Endometrial microvascular endothelial cells (primary cell): ENCODE results near the gene SAPCD2. TPM values are rescaled to one million over a fixed set of nuclear protein-coding genes. Genes with fewer than 3 reads are reported as not detected.
"Not testable (repeated sequence)": the region's sequence is repeated elsewhere in the genome, so short reads cannot be mapped to it uniquely, and the experiment has no call there.

Experiments used
- in situ Hi-C: cut with HindIII; loops from 2 replicates; pipeline ENCODE4 v1.10.0; 2017; ENCODE audit warnings: low sequenced_read_pairs, low pct_unique_long_range_greater_than_20kb; ENCODE audit errors: inconsistent ontology term
- total RNA-seq: library from RNA; depleted of rRNA; stranded (reverse); fragments of >200 nt; gene quantifications from one replicate; pipeline ENCODE4 v1.2.3, GENCODE V29; 2015; ENCODE audit errors: inconsistent ontology term

SAPCD2 gene
- total RNA-seq, 1 donor from 2014 or later: 38.5 TPM

DNA sequence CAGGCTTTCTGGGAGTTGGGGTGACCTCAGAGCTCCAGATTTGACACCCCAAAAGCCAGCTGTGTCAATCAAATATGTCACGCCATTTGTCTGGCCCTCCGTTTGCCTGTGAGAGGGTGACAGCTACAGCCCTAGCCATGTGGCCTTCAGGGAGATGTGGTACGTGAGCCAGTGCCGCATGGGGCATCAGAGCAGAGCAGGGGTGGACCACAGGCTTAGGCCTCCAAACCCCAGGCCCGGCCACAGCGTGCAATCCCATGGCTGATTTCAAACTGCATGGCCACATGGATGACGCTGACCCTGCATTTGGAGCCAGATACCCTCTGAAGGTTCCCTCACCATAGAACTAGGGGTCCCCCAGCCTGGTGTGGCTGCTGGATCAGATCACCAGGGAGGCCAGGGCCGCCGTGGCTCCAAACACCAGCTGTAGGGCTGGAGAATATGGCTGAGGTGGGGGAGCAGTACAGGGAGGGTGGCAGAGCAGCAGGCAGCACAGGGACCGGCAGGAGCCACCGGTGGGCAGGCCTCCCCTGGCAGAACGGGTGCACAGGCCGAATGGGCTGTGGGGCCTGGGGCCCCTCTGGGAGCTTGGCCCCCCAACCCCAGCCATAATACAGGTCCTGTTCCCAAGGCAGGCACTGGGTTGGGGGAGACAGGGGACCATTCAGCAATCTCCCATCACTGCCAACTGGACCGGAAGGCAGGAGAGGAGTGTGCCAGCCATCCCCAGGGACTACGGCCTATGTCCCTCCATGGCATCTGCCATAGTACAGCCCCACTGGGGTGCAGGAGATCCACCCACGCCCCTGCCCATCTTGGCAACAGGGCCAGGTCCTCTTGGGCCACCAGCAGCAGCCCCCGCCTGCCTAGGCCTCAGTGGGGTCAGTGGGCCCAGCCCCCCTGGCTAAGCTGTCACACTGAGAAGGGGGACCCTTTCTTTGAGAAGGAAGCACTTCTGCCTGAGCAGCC lies 1.5 kb downstream of the SAPCD2 start:
- in situ Hi-C loops: no loop called here

DNA sequence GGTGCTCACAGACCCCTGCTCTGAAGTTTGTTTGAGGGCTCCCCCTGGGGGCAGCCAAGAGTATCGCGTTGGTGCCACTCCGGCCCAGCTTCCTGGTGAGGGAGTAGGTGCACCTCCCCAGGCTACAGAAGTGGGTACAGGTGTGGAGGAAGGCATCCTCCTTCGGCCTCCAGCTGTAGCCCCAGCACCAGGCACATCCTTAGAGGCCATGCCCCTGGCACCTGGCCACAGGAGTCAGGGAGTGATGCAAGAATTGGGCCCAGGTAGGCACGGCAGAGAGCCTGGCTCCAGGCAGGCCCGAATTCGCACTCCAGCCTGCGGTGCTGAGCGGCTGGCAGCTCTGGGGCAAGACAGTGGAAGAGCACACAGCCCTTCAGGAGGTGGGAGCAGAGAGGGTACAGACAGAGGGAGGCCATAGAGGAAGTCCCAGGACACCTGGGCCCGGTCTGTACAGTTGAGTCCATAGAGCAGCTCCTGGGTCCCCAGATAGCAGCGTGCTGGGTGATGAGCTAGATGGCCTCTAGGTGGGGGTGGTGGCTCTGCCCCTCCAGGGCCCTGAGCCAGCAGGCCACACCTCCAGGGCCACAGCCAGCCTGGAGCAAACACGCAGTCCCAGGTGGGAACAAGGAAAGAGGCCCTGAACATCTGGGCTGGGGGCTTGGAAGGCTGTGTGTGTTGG lies 2.4 kb downstream of the SAPCD2 start:
- in situ Hi-C loops: no loop called here

GRCh38 chr9:137066096-137066861 lies 4.1 kb downstream of the SAPCD2 start:
- in situ Hi-C loops: no loop called here

- in situ Hi-C loops: no loop called here
Observed at GRCh38 chr9:137065336-137065967, 4.9 kb downstream of the SAPCD2 start.

GRCh38 chr9:137064880-137065164 lies 5.5 kb downstream of the SAPCD2 start:
- in situ Hi-C loops: no loop called here

DNA sequence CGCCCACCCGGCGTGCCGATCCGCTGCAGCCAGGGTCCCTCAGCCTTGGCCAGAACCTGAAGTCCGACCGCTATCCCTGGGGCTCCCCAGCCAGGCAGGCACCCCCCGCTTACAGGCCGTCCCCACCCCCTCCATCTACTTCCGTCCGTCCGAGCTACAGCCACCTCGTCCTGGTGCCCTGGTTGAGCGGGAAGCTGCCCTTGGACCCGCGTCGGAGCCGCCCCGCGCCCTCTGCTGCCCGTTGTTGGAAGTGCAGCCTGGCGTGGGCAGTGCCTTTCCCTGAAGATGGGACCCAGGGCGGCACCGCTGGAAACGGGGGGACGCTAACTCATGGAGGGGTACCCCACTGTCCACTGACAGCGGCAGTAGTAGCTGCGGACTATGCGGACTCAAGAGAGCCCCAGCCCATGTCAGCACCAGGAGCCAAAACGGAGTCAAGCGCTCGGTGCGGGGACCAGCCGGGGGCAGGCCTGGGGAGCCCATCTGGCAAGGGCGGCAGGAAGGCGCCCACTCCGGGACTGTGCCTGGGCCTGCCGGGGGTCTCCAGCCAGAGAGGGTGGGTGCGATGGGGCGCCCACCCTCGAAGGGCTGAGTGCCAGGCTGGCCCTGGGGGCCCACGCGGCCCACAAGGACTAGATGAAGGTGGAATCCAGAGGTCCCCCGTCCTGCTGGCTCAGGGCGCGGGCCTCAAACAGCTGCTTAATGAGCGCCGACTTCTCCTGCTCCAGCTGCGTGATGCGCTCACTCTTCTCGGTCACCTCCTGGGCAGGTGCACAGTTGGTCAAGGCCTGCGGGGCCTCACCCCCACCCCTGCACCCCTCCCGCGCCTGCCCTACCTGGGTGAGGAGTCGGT lies 6.1 kb downstream of the SAPCD2 start:
- in situ Hi-C loops: no loop called here

DNA sequence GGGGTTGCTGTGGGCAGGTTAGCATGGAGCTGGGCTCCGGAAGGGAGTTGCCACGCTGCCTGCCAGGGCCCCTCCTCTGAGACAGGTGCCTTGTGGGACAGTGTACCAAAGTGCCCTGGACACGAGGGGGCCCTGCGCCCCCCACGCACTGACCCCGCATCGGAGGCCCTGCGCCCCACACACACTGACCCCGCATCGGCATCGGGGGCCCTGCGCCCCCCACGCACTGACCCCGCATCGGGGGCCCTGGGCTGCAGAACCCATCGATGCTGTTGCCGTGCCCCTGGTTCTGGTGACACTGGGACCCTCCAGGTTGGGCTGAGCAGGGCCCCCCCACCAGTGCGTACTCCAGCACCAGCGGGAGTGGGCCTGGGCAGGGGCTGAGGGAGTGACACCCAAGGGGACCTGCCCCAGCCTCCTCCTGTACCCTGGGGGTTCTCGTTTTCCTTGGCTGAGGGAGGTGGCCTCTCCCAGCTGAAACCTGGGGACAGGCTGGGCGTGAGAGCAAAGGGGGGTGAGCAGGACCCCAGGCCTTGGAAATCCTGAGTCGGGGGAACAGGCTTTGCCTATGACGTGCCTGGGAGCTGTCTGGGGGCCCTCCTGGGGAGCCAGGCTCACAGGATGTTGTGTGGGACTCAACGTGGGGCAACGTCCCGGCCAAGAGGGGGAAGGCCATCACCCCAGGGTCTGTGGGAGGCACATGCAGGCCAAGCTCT lies 6.9 kb downstream of the SAPCD2 start:
- in situ Hi-C loops: no loop called here

GRCh38 chr9:137062798-137063197 lies 7.6 kb downstream of the SAPCD2 start:
- in situ Hi-C loops: not testable (repeated sequence)

DNA sequence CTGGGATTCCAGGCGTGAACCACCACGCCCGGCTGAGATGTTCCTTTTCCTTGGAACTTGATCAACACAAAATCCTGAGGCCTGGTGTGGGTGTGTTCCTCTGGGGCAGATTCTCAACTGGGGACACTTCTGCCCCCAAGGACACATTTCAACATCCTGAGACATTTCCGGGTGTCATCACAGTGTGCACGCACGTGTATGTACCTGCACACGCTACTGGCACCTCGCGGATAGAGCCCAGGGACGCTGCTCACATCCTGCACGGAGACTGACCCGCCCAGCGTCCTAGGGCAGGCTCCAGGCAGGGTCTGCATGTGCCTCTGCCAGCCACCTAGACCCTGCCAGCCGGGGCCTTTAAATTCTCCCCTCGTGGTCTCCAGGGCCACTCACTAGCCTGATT lies 8.0 kb downstream of the SAPCD2 start:
- in situ Hi-C loops: no loop called here

DNA sequence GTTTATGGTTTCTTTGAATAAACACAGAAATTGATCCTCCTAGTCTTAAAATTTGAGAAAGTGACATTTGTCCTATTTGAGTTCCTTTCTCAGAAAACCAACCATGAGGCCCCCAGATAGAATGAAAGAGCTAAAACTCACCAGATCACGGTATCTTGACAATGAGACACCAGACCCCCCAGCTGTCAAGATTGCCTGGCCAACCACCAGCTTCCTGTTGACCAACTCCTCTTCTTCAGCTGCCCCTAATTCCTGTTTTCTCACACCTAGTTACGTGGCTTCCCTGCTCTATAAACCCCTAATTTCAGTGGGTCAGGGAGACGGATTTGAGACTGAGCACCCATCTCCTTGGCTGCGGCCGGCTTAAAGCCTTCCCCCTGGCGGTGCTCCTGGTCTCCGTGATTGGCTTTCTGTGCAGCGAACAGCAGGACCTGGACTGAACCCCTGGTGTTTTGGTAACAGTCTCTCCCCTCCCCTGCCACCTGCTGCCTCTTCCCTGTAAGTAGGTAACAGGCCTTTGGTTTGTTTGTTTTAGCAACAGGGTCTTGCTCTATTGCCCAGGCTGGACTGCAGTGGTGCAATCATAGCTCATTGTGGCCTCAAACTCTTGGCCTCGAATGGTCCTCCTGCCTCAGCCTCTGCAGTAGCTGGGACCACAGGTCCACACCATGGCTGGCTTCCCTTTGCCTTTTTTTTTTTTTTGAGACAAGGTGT lies 11.7 kb downstream of the SAPCD2 start:
- in situ Hi-C loops: no loop called here

GRCh38 chr9:137057545-137057944 lies 12.8 kb downstream of the SAPCD2 start:
- in situ Hi-C loops: no loop called here

DNA sequence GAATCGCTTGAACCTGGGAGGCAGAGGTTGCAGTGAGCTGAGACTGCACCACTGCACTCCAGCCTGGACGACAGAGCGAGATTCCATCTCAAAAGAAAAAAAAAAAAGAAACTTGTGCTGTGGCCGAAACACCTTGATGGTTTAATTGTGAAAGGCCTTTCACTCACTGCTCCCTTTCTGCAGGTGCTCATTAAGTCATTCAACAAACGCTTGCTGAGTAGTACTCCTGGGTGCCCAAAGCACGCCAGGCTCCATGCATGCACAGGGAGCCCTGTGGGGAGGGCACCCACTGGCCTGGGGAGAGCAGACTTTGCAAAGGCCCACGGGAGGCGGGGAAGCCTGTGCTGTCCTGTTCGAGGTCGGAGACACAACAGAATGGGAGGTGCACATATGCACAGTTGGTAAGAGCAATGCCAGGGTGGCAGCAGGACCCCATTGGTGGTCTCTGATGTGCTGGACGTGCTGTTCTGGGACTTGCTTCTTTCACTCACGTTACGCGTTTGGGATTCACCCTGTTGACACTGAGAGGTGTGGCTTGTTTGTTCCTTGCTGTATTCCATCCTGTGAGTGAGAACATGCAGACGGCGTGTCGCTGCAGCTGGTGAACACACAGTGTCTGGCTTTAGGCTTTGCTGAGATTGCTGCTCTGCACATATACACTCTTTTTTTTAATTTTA lies 13.5 kb downstream of the SAPCD2 start:
- in situ Hi-C loops: no loop called here

DNA sequence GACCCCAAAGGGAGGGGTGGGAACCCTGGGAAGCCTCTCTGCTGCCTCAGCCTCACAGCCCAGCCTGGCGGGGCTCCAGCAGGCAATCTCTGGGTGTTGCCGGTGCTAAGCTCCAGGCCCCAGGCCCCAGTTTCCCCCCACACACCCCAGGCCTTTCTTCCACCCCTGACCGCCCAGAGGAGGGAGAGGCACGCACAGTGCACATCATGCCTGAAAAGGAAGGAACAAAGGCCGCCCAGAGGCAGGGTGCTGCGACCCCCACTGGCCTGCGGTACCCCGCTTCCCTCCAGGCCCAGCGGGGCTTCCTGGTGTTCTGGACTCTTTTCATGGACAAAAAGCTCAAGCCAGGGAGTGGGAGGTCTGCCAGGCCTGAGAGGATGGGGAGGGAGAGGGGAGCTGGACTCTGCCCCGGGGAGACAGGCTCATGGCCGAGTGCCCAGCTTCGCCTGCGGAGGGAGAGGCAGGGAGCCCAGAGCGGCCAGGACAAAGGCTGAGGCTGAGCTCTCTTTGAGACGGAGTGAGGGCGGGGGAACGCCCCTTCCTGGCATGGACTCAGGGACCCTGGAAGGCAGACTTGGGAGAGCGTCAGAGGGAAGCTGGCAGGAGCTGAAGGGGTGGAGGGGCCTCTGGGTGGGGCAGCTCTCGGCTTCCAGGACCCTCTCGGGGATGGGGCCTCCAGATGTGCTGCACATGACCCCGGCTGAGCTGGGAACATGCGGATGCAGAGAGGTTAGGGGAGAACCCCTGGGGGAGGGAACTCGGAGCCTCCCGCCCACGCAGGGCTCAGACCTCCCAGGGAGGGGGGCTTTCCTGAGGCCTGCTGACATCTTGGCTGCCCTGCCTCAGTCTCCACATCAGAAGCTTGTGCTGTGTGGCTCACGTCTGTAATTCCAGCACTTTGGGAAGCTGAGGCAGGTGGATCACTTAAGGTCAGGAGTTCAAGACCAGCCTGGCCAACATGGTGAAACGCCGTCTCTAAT lies 14.7 kb downstream of the SAPCD2 start:
- in situ Hi-C loops: no loop called here

DNA sequence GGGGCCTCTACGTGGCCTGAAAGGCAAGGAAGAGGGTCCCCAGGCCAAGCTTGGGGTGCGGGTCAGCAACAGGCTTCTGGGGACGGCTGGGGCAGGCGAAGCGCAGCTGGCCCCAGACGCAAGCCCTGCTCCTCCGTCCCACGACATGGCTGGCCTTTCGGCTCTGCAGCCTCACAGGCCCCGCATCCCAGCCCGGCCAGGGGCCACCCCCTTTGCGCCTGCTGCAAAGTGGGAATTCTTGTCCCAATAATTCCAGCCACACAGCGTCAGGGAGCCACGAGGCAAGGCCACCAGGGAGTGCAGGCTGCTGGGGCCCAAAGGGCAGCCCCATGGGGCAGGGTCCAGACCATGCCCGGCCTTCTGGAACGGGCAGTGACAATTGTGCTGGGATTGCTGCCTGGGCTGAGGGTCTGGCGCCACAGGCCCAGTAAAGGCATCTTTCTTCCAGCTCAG lies 15.4 kb downstream of the SAPCD2 start:
- in situ Hi-C loops: no loop called here
